Activated B cell treated with CpG ODN at 0.5 μM for 24 hours (primary cell): ENCODE data around the gene FPR3. TPM values are rescaled to one million over a fixed set of nuclear protein-coding genes. Genes with fewer than 3 reads are reported as not detected.
"Not testable (repeated sequence)": the region's sequence is repeated elsewhere in the genome, so short reads cannot be mapped to it uniquely, and the experiment has no call there.

Source experiments
- ATAC-seq: fragments of 200-7000 bp; cut with Tn5 transposase; one replicate; pipeline ENCODE4 v1.10.0; 2021; ENCODE audit warnings: low read depth, mild to moderate bottlenecking, moderate library complexity
- CTCF ChIA-PET: fragments of 350-600 bp; sonication (Branson Sonifier 250); formaldehyde crosslinking; loops from one replicate; lab custom pipeline; 2021; ENCODE audit warnings: antibody characterized with exemption; lab: Charles Lee
- POLR2A ChIA-PET: fragments of 350-600 bp; sonication (Branson Sonifier 250); formaldehyde crosslinking; loops from one replicate; lab custom pipeline; 2021; ENCODE audit warnings: antibody characterized with exemption; lab: Charles Lee
- DNase-seq: peaks from one replicate; pipeline ENCODE4 v3.0.0; 2022
- H3K27ac Mint-ChIP-seq: one replicate; pipeline ENCODE4 v1.8.0; 2020; ENCODE audit warnings: mixed read lengths
- H3K27me3 Mint-ChIP-seq: one replicate; pipeline ENCODE4 v1.8.0; 2021; ENCODE audit warnings: mixed read lengths
- H3K36me3 Mint-ChIP-seq: one replicate; pipeline ENCODE4 v1.8.0; 2021; ENCODE audit warnings: low read depth, mixed read lengths
- H3K4me1 Mint-ChIP-seq: one replicate; pipeline ENCODE4 v1.8.0; 2021; ENCODE audit warnings: mixed read lengths
- H3K4me3 Mint-ChIP-seq: one replicate; pipeline ENCODE4 v1.8.0; 2020; ENCODE audit warnings: mild to moderate bottlenecking, mixed read lengths
- H3K9me3 Mint-ChIP-seq: one replicate; pipeline ENCODE4 v1.8.0; 2020; ENCODE audit warnings: mixed read lengths
- CTCF ChIP-seq: fragments of 200-600 bp; IDR thresholded peaks from one replicate; pipeline ENCODE4 v1.8.0; 2022; ENCODE audit warnings: antibody characterized with exemption, mild to moderate bottlenecking
- intact Hi-C: fragments of 100-400 bp; cut with micrococcal nuclease; formaldehyde crosslinking; loops from one replicate; pipeline ENCODE4 v1.15.1; 2024
- total RNA-seq: library from RNA; stranded (reverse); gene quantifications from 2 replicates; pipeline ENCODE4 v1.2.3, GENCODE V29; 2022

FPR3 gene
- total RNA-seq, 1 donor from 2014 or later, result 0.27 TPM

- Mint-ChIP-seq H3K36me3 (no peaks in the 10 kb centered on the region), H3K9me3 (no peaks in the 10 kb centered on the region), H3K27ac (no peak overlapping the region), H3K4me1 (no peaks in the 10 kb centered on the region), H3K27me3 (peaks cover 43% of the 10 kb centered on the region), H3K4me3 (no peak overlapping the region)
- no peak for TF ChIP-seq CTCF
- CTCF ChIA-PET, result no interaction called here
- intact Hi-C loops, result no loop called here
- DNase-seq (no peak), ATAC-seq (no peak)
- POLR2A ChIA-PET, result no interaction called here
Observed at GRCh38 chr19:51765086-51765485, 29.9 kb upstream of the FPR3 start.

- Mint-ChIP-seq H3K36me3 (no peaks in the 10 kb centered on the region), H3K4me3 (no peak overlapping the region), H3K4me1 (no peaks in the 10 kb centered on the region), H3K9me3 (no peaks in the 10 kb centered on the region), H3K27ac (no peak overlapping the region), H3K27me3 (peaks cover 49% of the 10 kb centered on the region)
- ATAC-seq, result no peak
- ChIA-PET POLR2A (no interaction called here), CTCF (no interaction called here)
- intact Hi-C loops, result no loop called here
- no peak for TF ChIP-seq CTCF
- no peak for DNase-seq
Observed at GRCh38 chr19:51766461-51766860, 28.5 kb upstream of the FPR3 start.

DNA sequence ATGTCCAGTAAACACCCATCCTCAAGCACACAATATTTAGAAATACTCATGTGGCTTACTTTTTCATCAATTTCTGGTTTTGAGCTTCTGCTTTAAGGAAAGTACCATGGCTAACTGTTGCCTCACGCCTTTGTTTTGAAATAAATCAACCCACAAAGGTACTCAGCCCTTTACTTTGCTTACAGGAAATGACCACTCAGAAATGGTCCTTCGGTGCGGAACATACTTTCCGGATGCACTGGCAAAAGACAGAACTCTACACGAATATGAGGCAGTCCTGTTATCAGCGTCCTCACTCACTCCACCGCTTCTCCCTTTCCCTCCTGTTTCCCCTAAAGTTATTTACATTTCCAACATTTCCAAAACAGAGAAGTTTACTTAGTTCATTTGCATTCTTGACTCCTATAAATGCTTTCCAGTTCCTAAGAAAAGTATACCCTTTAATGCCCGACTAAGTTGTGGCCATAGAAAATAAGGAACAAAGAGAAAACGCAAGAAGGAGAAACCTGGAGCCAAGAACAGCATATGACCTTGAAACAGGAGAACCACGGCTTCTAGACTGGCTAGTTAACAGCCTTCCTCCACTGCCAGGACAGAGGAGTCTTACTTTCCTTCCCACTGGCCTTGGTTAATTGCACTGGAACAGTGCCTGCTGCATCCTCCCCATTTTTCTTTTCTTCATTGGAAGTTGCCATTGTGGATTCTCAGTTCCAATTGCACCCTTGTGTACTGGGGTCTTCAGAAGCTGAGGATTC is 23.4 kb upstream of the FPR3 start:
- Mint-ChIP-seq H3K9me3 (peaks cover 8% of the 10 kb centered on the region), H3K4me3 (no peak overlapping the region), H3K36me3 (no peaks in the 10 kb centered on the region), H3K27me3 (peaks cover 50% of the 10 kb centered on the region), H3K4me1 (no peaks in the 10 kb centered on the region), H3K27ac (no peak overlapping the region)
- ChIA-PET CTCF (no interaction called here), POLR2A (no interaction called here)
- intact Hi-C loops, result loop anchor here (10.0 kb wide), 1 partner anchor 463 kb away; no protein-coding TSS in a partner anchor
- ATAC-seq, result no peak
- TF ChIP-seq CTCF, result no peak
- no peak for DNase-seq

DNA sequence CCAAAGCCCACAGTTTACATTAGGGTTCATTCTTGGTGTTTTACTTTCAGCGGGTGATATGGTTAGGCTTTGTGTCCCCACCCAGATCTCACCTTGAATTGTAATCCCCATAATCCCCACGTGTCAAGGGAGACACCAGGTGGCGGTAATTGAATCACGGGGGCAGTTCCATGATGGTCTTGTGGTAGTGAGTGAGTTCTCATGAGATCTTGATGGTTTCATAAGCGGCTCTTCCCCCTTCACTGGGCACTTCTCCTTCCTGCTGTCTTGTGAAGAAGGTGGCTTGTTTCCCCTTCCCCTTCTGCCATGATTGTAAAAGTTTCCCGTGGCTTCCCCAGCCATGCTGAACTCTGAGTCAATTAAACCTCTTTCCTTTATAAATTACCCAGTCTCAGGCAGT is 22.0 kb upstream of the FPR3 start:
- peaks cover 8% of the 10 kb centered on the region for H3K9me3 Mint-ChIP-seq
- no peak overlapping the region for H3K27ac Mint-ChIP-seq
- TF ChIP-seq CTCF, result no peak
- ChIA-PET POLR2A (no interaction called here), CTCF (no interaction called here)
- no peak overlapping the region for H3K4me3 Mint-ChIP-seq
- no peaks in the 10 kb centered on the region for H3K36me3 Mint-ChIP-seq
- H3K4me1 Mint-ChIP-seq, result peaks cover 3% of the 10 kb centered on the region
- DNase-seq (no peak), ATAC-seq (no peak)
- peaks cover 54% of the 10 kb centered on the region for H3K27me3 Mint-ChIP-seq
- intact Hi-C loops, result loop anchor here (10.0 kb wide), 1 partner anchor 462 kb away; no protein-coding TSS in a partner anchor

DNA sequence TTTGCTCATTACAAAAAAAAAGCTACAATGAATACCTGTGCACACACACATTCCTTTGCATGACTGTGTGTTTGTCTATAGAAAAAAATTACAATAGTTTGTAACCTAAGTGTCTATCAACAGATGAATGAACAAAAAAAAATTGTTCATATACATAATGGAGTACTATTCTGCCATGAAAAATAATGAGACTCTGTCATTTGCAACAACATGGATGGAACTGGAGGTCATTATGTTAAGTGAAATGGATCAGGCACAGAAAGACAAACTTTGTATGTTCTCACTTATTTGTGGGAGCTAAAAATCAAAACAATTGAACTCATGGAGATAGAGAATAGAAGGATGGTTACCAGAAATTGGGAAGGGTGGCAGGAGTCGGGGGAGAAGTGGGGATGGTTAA is 18.4 kb upstream of the FPR3 start:
- H3K4me1 Mint-ChIP-seq, ATAC-seq, POLR2A ChIA-PET, H3K27ac Mint-ChIP-seq, H3K36me3 Mint-ChIP-seq, H3K9me3 Mint-ChIP-seq, H3K4me3 Mint-ChIP-seq, DNase-seq: not testable (repeated sequence)
- peaks cover 61% of the 10 kb centered on the region for H3K27me3 Mint-ChIP-seq
- CTCF ChIA-PET, result interaction anchor here (1.7 kb wide), 1 partner anchor 115 kb away, joined by 11 read pairs; no protein-coding TSS in a partner anchor
- intact Hi-C loops, result loop anchor here (5.0 to 10.0 kb wide), 3 partner anchors 74 to 458 kb away; no protein-coding TSS in a partner anchor
